Suprapubic skin (tissue), 4 donors: ENCODE results near the gene MINPP1.

Experiments used
- POLR2A ChIP-seq, 2 donors: fragments of 450-650 bp; IDR thresholded peaks; one replicate each; pipeline ENCODE4 v1.6.1; 2017; ENCODE audit warnings: antibody characterized with exemption in 2 of 2, mild to moderate bottlenecking in 2 of 2, moderate library complexity in 2 of 2
- POLR2AphosphoS5 ChIP-seq, 3 donors: sonication (generic); formaldehyde crosslinking; IDR thresholded peaks; one replicate each; pipeline ENCODE4 v1.6.1; 2017; ENCODE audit warnings: antibody characterized with exemption in 3 of 3

GRCh38 chr10:87557409-87557808 lies 52.7 kb downstream of the MINPP1 start:
- TF ChIP-seq POLR2AphosphoS5 (IDR thresholded peaks at IDR 0.05) (no peak), POLR2A (IDR thresholded peaks at IDR 0.05) (no peak)
